GM12878 (cell line): ENCODE data around the gene PPP1R9B. TPM values are rescaled to one million over a fixed set of nuclear protein-coding genes. Genes with fewer than 3 reads are reported as not detected.

Source experiments
- ATAC-seq: fragments of 200-7000 bp; cut with Tn5 transposase; 3 replicates; pipeline ENCODE4 v1.9.1; 2020; ENCODE audit warnings: mild to moderate bottlenecking, moderate library complexity
- BruUV-seq: library from RNA; stranded (reverse); fragments of 400-500 nt; replicated peaks from 2 replicates; lab custom pipeline; 2021; lab: Mats Ljungman, UMichigan
- CTCF ChIA-PET: fragments of 300-600 bp; sonication (Branson Sonifier 250); formaldehyde crosslinking; extraction: SDS; loops from one replicate; lab custom pipeline; 2021; ENCODE audit warnings: inconsistent platforms; lab: Yijun Ruan, JAX
- POLR2A ChIA-PET: fragments of 350-600 bp; formaldehyde crosslinking; extraction: SDS; loops from one replicate; lab custom pipeline; 2021; ENCODE audit warnings: inconsistent platforms; lab: Charles Lee
- RAD21 ChIA-PET: fragments of 300-600 bp; sonication (Branson Sonifier 250); formaldehyde crosslinking; loops from one replicate; lab custom pipeline; 2023; ENCODE audit warnings: antibody characterized with exemption; ENCODE audit not compliant: unreplicated experiment; lab: Charles Lee
- SMC1A ChIA-PET: fragments of 300-600 bp; sonication (Branson Sonifier 250); formaldehyde crosslinking; loops from one replicate; lab custom pipeline; 2023; ENCODE audit not compliant: unreplicated experiment, uncharacterized antibody; lab: Charles Lee
- DNase-seq: peaks from one replicate; pipeline ENCODE4 v3.0.0-alpha.2; 2011; ENCODE audit warnings: low read depth, low spot score
- FAIRE-seq: peaks from 3 replicates; lab custom pipeline; 2011; peaks lifted over from hg19 to GRCh38; lab: Jason Lieb, UNC
- H2AFZ ChIP-seq: 2 replicates; pipeline ENCODE4 v1.6.0; 2011; ENCODE audit warnings: low read depth, low read length, control low read depth; ENCODE audit not compliant: control insufficient read depth
- H3K27ac ChIP-seq: 2 replicates; pipeline ENCODE4 v1.5.1; 2011; ENCODE audit warnings: control low read depth; ENCODE audit not compliant: control insufficient read depth, insufficient read depth
- H3K27me3 ChIP-seq, 2 experiments: replicated peaks in 1 of 2; 2 replicates each; pipeline versions ENCODE4 v1.6.0 to v1.6.1; 2011; ENCODE audit warnings: low read length in 1 of 2; ENCODE audit not compliant: control insufficient read depth in 2 of 2, insufficient read depth in 2 of 2
- H3K36me3 ChIP-seq, 2 experiments: 2 replicates each; pipeline ENCODE4 v1.5.1; 2011; ENCODE audit warnings: low read length in 1 of 2; ENCODE audit not compliant: control insufficient read depth in 2 of 2, insufficient read depth in 2 of 2
- H3K4me1 ChIP-seq: 2 replicates; pipeline ENCODE4 v1.6.1; 2011; ENCODE audit warnings: mild to moderate bottlenecking, low read length, moderate library complexity, mixed read lengths; ENCODE audit not compliant: control insufficient read depth, insufficient read depth
- H3K4me2 ChIP-seq: 2 replicates; pipeline ENCODE4 v1.6.0; 2011; ENCODE audit warnings: control low read depth; ENCODE audit not compliant: control insufficient read depth, insufficient read depth
- H3K4me3 ChIP-seq: fragments of 200-600 bp; sonication (generic); 2 replicates; pipeline ENCODE4 v1.5.1; 2016
- H3K79me2 ChIP-seq: 2 replicates; pipeline ENCODE4 v1.6.0; 2011; ENCODE audit warnings: low read length; ENCODE audit not compliant: control insufficient read depth, insufficient read depth
- H3K9ac ChIP-seq: 2 replicates; pipeline ENCODE4 v1.8.0; 2011; ENCODE audit warnings: low read length, control low read depth, mixed read lengths; ENCODE audit not compliant: control insufficient read depth, insufficient read depth
- H3K9me3 ChIP-seq: replicated peaks from 3 replicates; pipeline ENCODE4 v1.5.1; 2011; ENCODE audit warnings: mild to moderate bottlenecking, low read length; ENCODE audit not compliant: control insufficient read depth, insufficient read depth
- H4K20me1 ChIP-seq: 2 replicates; pipeline ENCODE4 v1.6.0; 2011; ENCODE audit not compliant: control insufficient read depth, insufficient read depth
- EED ChIP-seq: sonication (generic); IDR thresholded peaks from 2 replicates; pipeline ENCODE4 v1.6.1; 2016; ENCODE audit warnings: antibody characterized with exemption, low read depth
- LARP7 ChIP-seq: fragments of 450-650 bp; IDR thresholded peaks from 2 replicates; pipeline ENCODE4 v1.6.1; 2017; ENCODE audit warnings: mild to moderate bottlenecking
- NFIC ChIP-seq: IDR thresholded peaks from 2 replicates; pipeline ENCODE4 v1.6.1; 2012; ENCODE audit warnings: low read depth, mild to moderate bottlenecking, inconsistent platforms, low read length, moderate library complexity
- POLR2A ChIP-seq: IDR thresholded peaks from 2 replicates; pipeline ENCODE4 v1.6.1; 2011; ENCODE audit warnings: low read depth, mild to moderate bottlenecking, low read length
- POLR2AphosphoS5 ChIP-seq: IDR thresholded peaks from 2 replicates; pipeline ENCODE4 v1.6.1; 2011; ENCODE audit warnings: mild to moderate bottlenecking, low read length, inconsistent platforms
- RB1 ChIP-seq: fragments of 450-650 bp; formaldehyde crosslinking; IDR thresholded peaks from 2 replicates; pipeline ENCODE4 v1.6.1; 2017; ENCODE audit warnings: mild to moderate bottlenecking, borderline replicate concordance
- SUPT20H ChIP-seq: IDR thresholded peaks from 2 replicates; pipeline ENCODE4 v1.6.1; 2011; ENCODE audit warnings: low read depth, mild to moderate bottlenecking, low read length, moderate library complexity, borderline replicate concordance; ENCODE audit not compliant: control insufficient read depth
- WRNIP1 ChIP-seq: IDR thresholded peaks from 2 replicates; pipeline ENCODE4 v1.6.1; 2011; ENCODE audit warnings: low read depth, low read length, improper control_type of control experiment, borderline replicate concordance
- WGBS: methylation state at CpG from one replicate; pipeline ENCODE4 v1.1.6; 2016; ENCODE audit warnings: low lambda C conversion rate; ENCODE audit not compliant: insufficient replicate concordance, insufficient coverage; ENCODE audit errors: missing lambda C conversion rate; 5-methylcytosine and 5-hydroxymethylcytosine counted together
- in situ Hi-C: fragments of 300-500 bp; cut with MboI; formaldehyde crosslinking; loops from 9 replicates; pipeline ENCODE4 v1.14.3; 2018; ENCODE audit warnings: mixed read lengths
- intact Hi-C: fragments of 100-400 bp; cut with micrococcal nuclease; formaldehyde crosslinking; loops from one replicate; pipeline ENCODE4 v1.14.2; 2022; ENCODE audit not compliant: unreplicated experiment
- polyA plus RNA-seq, 11 experiments: library from polyadenylated mRNA; depleted of rRNA in 4 of 11; unstranded in 6 of 11; stranded (reverse) in 5 of 11; fragments of >200 nt; fragmentation: Nextera tagmentation in 4 of 11; fragmentation: Illumina TruSeq in 1 of 11; extraction: Ambion mirVana in 4 of 11; extraction: Trizol in 1 of 11; gene quantifications; 1 replicate in 1 of 11; 2 replicates in 10 of 11; pipeline versions ENCODE4 v1.2.1 to v1.2.3, GENCODE V29; 2011 to 2016; ENCODE audit warnings: inconsistent platforms in 2 of 11, missing spikeins in 2 of 11, low read depth in 1 of 11
- total RNA-seq, 4 experiments: library from RNA; depleted of rRNA in 3 of 4; stranded (reverse); fragments of >200 nt in 3 of 4; fragmentation: Illumina TruSeq in 1 of 4; extraction: Trizol in 1 of 4; gene quantifications; 2 replicates each; pipeline versions ENCODE4 v1.2.1 to v1.2.3, GENCODE V29; 2013 to 2021
- TF ChIP-seq, protein P1 (sequence below): fragments of 450-650 bp; formaldehyde crosslinking; IDR thresholded peaks from 2 replicates; pipeline ENCODE4 v1.5.0; 2022; ENCODE audit warnings: mild to moderate bottlenecking, missing genetic modification characterization
- TF ChIP-seq, protein P2 (sequence below): fragments of 450-650 bp; IDR thresholded peaks from 2 replicates; pipeline ENCODE4 v1.6.1; 2017; ENCODE audit warnings: low read depth, mild to moderate bottlenecking, moderate library complexity

Gene PPP1R9B
- total and polyA plus RNA-seq, 10 of the 15 experiments (the other 5 are each of a cell fraction or from before 2014, with no cell fraction given) = 0.20 to 107 (median 37.5) TPM

DNA sequence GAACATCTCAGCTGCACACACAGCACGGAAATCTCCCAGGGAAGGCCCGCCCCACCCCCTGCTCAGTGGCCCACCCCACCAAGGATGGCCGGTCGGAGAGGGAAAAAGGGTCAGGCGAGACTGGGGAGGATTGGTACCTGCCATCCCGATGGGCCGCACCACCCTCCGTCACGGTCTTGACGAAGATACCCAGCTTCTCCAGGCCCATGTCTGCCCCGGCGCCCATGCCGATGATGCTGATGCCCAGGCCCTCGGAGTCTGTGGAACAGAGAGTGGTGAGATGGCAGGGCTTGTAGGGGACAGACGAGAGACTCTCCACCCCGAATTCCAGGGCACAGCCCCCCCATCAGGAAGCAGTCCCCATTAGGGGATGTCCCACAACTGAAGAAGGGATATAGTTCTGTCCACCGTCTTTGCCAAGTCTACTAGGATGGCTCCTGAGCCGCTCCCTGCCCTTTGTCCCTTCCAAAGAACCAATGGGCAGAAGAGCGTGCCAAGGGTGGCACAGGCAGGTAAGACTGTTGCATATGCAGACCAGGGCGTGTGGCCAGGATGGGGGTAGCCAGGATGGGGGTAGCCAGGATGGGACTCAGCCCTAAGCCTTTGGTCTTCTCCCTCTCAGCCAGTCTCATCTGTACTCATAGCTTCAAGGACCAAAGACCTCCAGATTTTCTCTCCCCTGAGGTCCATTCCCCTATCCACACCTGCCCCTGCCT lies 6.9 kb downstream of the PPP1R9B start:
- POLR2A ChIA-PET = interaction anchor here (0.5 kb wide), 2 partner anchors 277 to 555 kb away, joined by 3 read pairs; no protein-coding TSS in a partner anchor
- intact Hi-C loops = no loop called here

More for the DNA sequence above, 6.9 kb downstream of the PPP1R9B start:
- in situ Hi-C loops = no loop called here
- H3K79me2 ChIP-seq = peaks cover 69% of the 10 kb centered on the region
- no peak overlapping the region for H2AFZ ChIP-seq
- ChIA-PET RAD21 (no interaction called here), SMC1A (interaction anchor here (1.4 to 3.4 kb wide), 2 partner anchors 17 to 18 kb away, joined by 3 to 15 read pairs; no protein-coding TSS in a partner anchor), CTCF (interaction anchor here (1.1 to 9.3 kb wide), 3 partner anchors 9 to 21 kb away, joined by 3 to 99 read pairs (median 29); partner anchors contain the start of gene SGCA)
- peak overlapping the region; percentile 30 for H3K4me2 ChIP-seq
- DNase-seq (no peak), FAIRE-seq (no peak), ATAC-seq (no peak)
- H3K27me3 ChIP-seq = no peaks in the 10 kb centered on the region
- no peak overlapping the region for H3K27ac ChIP-seq
- H3K9ac ChIP-seq = no peak overlapping the region
- TF ChIP-seq, protein P1, sequence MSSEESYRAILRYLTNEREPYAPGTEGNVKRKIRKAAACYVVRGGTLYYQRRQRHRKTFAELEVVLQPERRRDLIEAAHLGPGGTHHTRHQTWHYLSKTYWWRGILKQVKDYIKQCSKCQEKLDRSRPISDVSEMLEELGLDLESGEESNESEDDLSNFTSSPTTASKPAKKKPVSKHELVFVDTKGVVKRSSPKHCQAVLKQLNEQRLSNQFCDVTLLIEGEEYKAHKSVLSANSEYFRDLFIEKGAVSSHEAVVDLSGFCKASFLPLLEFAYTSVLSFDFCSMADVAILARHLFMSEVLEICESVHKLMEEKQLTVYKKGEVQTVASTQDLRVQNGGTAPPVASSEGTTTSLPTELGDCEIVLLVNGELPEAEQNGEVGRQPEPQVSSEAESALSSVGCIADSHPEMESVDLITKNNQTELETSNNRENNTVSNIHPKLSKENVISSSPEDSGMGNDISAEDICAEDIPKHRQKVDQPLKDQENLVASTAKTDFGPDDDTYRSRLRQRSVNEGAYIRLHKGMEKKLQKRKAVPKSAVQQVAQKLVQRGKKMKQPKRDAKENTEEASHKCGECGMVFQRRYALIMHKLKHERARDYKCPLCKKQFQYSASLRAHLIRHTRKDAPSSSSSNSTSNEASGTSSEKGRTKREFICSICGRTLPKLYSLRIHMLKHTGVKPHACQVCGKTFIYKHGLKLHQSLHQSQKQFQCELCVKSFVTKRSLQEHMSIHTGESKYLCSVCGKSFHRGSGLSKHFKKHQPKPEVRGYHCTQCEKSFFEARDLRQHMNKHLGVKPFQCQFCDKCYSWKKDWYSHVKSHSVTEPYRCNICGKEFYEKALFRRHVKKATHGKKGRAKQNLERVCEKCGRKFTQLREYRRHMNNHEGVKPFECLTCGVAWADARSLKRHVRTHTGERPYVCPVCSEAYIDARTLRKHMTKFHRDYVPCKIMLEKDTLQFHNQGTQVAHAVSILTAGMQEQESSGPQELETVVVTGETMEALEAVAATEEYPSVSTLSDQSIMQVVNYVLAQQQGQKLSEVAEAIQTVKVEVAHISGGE (CRISPR knock-in tag) = no peak
- TF ChIP-seq NFIC (no peak), LARP7 (no peak), EED (no peak), RB1 (no peak), SUPT20H (no peak), POLR2AphosphoS5 (0 out of 2 replicates have a peak, but pooled peaks have one; percentile 61), WRNIP1 (no peak), POLR2A (0 out of 2 replicates have a peak, but pooled peaks have one; percentile 31)
- TF ChIP-seq, protein P2, sequence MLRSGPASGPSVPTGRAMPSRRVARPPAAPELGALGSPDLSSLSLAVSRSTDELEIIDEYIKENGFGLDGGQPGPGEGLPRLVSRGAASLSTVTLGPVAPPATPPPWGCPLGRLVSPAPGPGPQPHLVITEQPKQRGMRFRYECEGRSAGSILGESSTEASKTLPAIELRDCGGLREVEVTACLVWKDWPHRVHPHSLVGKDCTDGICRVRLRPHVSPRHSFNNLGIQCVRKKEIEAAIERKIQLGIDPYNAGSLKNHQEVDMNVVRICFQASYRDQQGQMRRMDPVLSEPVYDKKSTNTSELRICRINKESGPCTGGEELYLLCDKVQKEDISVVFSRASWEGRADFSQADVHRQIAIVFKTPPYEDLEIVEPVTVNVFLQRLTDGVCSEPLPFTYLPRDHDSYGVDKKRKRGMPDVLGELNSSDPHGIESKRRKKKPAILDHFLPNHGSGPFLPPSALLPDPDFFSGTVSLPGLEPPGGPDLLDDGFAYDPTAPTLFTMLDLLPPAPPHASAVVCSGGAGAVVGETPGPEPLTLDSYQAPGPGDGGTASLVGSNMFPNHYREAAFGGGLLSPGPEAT = no peak
- H3K4me1 ChIP-seq = peaks cover 57% of the 10 kb centered on the region
- no peaks in the 10 kb centered on the region for H3K9me3 ChIP-seq
- no TSS peak for BruUV-seq
- H4K20me1 ChIP-seq = peaks cover 14% of the 10 kb centered on the region
- peaks cover 48 to 60% of the 10 kb centered on the region in 2 experiments for H3K36me3 ChIP-seq
- H3K4me3 ChIP-seq = no peak overlapping the region
- WGBS = 95% methylated on average over 20 of the region's 20 CpGs
